GM13976 (cell line): Measurements from ENCODE around the gene SERPINA3.
"Not testable (repeated sequence)": the region's sequence is repeated elsewhere in the genome, so short reads cannot be mapped to it uniquely, and the experiment has no call there.

ENCODE experiments used
- DNase-seq: peaks from one replicate; pipeline ENCODE4 v3.0.0; 2012; ENCODE audit warnings: low spot score
- in situ Hi-C: fragments of 300-500 bp; cut with MboI; formaldehyde crosslinking; loops from one replicate; pipeline ENCODE4 v1.12.0; 2022; ENCODE audit warnings: low sequenced_read_pairs, mixed read lengths, inconsistent platforms; ENCODE audit not compliant: unreplicated experiment
- TF ChIP-seq, protein P1 (sequence below): IDR thresholded peaks from 2 replicates; pipeline ENCODE4 v1.5.1; 2012; ENCODE audit warnings: borderline replicate concordance, mild to moderate bottlenecking; ENCODE audit not compliant: insufficient read depth; ENCODE audit errors: extremely low read depth, missing control alignments, control extremely low read depth

SERPINA3 gene

GRCh38 chr14:94575730-94576585, 36.2 kb upstream of the SERPINA3 start:
- DNase-seq, result no peak
- TF ChIP-seq, protein P1, sequence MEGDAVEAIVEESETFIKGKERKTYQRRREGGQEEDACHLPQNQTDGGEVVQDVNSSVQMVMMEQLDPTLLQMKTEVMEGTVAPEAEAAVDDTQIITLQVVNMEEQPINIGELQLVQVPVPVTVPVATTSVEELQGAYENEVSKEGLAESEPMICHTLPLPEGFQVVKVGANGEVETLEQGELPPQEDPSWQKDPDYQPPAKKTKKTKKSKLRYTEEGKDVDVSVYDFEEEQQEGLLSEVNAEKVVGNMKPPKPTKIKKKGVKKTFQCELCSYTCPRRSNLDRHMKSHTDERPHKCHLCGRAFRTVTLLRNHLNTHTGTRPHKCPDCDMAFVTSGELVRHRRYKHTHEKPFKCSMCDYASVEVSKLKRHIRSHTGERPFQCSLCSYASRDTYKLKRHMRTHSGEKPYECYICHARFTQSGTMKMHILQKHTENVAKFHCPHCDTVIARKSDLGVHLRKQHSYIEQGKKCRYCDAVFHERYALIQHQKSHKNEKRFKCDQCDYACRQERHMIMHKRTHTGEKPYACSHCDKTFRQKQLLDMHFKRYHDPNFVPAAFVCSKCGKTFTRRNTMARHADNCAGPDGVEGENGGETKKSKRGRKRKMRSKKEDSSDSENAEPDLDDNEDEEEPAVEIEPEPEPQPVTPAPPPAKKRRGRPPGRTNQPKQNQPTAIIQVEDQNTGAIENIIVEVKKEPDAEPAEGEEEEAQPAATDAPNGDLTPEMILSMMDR, result no peak
- in situ Hi-C loops, result no loop called here

DNA sequence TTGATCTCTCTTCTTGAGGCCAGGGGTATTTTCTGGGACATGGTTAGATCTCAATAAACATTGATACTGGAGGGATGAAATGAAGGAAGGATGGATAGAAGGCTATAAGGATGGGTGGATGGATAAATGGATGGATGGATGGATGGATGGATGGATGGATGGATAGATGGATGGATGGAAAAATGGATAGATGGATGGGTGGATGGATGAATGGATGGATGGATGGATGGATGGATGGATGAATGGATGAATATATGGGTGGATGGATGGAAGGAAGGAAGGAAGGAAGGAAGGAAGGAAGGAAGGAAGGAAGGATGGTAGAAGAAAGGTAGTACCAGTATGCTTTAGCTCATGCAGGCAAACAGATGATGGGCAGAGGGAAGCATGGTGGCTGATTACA, 34.7 kb upstream of the SERPINA3 start:
- DNase-seq, in situ Hi-C loops: not testable (repeated sequence)

GRCh38 chr14:94578712-94579111, 33.5 kb upstream of the SERPINA3 start:
- DNase-seq, result no peak
- in situ Hi-C loops, result no loop called here
- TF ChIP-seq, protein P1, result no peak

GRCh38 chr14:94581127-94581999, 30.8 kb upstream of the SERPINA3 start, which contains the start of gene SERPINA5:
TSS of gene SERPINA5 (plus strand) at chr14:94581426. CDS start at chr14:94587363, 5,937 bp downstream.
- TF ChIP-seq, protein P1, result no peak
- DNase-seq, result no peak

DNA sequence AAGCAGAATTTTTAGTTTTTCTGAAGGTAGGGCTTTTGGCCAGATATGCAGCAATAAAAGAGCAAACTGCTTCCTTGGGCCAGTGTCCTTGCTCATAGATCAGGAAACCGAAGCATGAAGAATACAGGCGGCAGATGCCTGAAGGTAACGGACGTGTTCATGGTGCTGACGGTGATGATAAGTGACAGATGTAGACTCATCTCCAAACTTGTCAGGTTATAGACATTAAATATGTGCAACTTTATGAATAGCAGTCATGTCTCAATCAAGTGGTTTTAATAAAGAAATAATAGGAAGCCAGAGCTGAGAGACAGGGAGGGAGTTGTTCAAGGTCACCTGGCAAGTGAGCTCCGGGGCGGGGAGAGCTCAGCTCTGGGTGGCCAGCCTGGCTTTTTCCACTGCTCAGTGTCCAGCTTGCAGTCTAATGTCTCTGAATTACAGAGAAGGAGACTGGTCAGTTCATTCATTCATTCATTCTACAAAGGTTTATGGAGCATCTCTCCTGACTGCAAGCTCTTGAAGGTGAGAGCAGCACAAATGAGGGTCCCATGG, 29.9 kb upstream of the SERPINA3 start:
- TF ChIP-seq, protein P1, result no peak
- in situ Hi-C loops, result no loop called here
- no peak for DNase-seq

More at GRCh38 chr14:94581127-94581999, 30.8 kb upstream of the SERPINA3 start, which contains the start of gene SERPINA5:
- in situ Hi-C loops, result no loop called here

- in situ Hi-C loops, result no loop called here
- TF ChIP-seq, protein P1, result no peak
- DNase-seq, result no peak
Measured at GRCh38 chr14:94582851-94583250, 29.3 kb upstream of the SERPINA3 start.

GRCh38 chr14:94583557-94583956, 28.6 kb upstream of the SERPINA3 start:
- in situ Hi-C loops, result no loop called here
- DNase-seq, result no peak
- TF ChIP-seq, protein P1, result no peak
